Measurements from ENCODE around the gene SLC35G2. TPM values are rescaled to one million over a fixed set of nuclear protein-coding genes. Genes with fewer than 3 reads are reported as not detected.
"Not testable (repeated sequence)": the region's sequence is repeated elsewhere in the genome, so short reads cannot be mapped to it uniquely, and the experiment has no call there.

Gene SLC35G2
- total and polyA plus RNA-seq, 4 donors = 13.8 to 36.4 (median 24.4) TPM

- Histone ChIP-seq H3K4me3 (ENCODE audit: low read depth, low read length) (no peak overlapping the region), H3K27ac (ENCODE audit: low read depth, low read length) (no peak overlapping the region), H3K27me3 (ENCODE audit: control insufficient read depth, insufficient read depth, low read length) (no peaks in the 10 kb centered on the region), H3K9me3 (ENCODE audit: control insufficient read depth, insufficient read depth, low read length) (peaks cover 3% of the 10 kb centered on the region), H3K36me3 (ENCODE audit: control insufficient read depth, insufficient read depth, low read length) (no peaks in the 10 kb centered on the region), H3K4me1 (ENCODE audit: control insufficient read depth, insufficient read depth, low read length) (no peaks in the 10 kb centered on the region)
- WGBS (ENCODE audit: insufficient coverage) = 71% methylated on average over 1 of the region's 2 CpGs
- no peak for DNase-seq (ENCODE audit: low read depth in 4 of 6, low spot score in 6 of 6)
Measured at GRCh38 chr3:136898954-136899353, 80.0 kb downstream of the SLC35G2 start.

GRCh38 chr3:136899622-136900158, 80.8 kb downstream of the SLC35G2 start:
- H3K36me3 ChIP-seq (ENCODE audit: control insufficient read depth, insufficient read depth, low read length) = no peaks in the 10 kb centered on the region
- no peaks in the 10 kb centered on the region for H3K4me1 ChIP-seq (ENCODE audit: control insufficient read depth, insufficient read depth, low read length)
- no peak overlapping the region for H3K27ac ChIP-seq (ENCODE audit: low read depth, low read length)
- no peak overlapping the region for H3K4me3 ChIP-seq (ENCODE audit: low read depth, low read length)
- DNase-seq (ENCODE audit: low read depth in 4 of 6, low spot score in 6 of 6) = no peak
- H3K9me3 ChIP-seq (ENCODE audit: control insufficient read depth, insufficient read depth, low read length) = peaks cover 7% of the 10 kb centered on the region
- 60% methylated on average over 1 of the region's 2 CpGs for WGBS (ENCODE audit: insufficient coverage)
- H3K27me3 ChIP-seq (ENCODE audit: control insufficient read depth, insufficient read depth, low read length) = no peaks in the 10 kb centered on the region

- WGBS (ENCODE audit: insufficient coverage) = no CpG with 5 or more reads among the region's 1 CpG
Measured at GRCh38 chr3:136900694-136901093, 81.8 kb downstream of the SLC35G2 start.

GRCh38 chr3:136901391-136901790, 82.5 kb downstream of the SLC35G2 start:
- no peaks in the 10 kb centered on the region for H3K36me3 ChIP-seq (ENCODE audit: control insufficient read depth, insufficient read depth, low read length)
- no peak overlapping the region for H3K27ac ChIP-seq (ENCODE audit: low read depth, low read length)
- no peak for DNase-seq (ENCODE audit: low read depth in 4 of 6, low spot score in 6 of 6)
- H3K4me3 ChIP-seq (ENCODE audit: low read depth, low read length) = no peak overlapping the region
- H3K4me1 ChIP-seq (ENCODE audit: control insufficient read depth, insufficient read depth, low read length) = no peaks in the 10 kb centered on the region
- H3K9me3 ChIP-seq (ENCODE audit: control insufficient read depth, insufficient read depth, low read length) = peaks cover 8% of the 10 kb centered on the region
- H3K27me3 ChIP-seq (ENCODE audit: control insufficient read depth, insufficient read depth, low read length) = no peaks in the 10 kb centered on the region
- WGBS (ENCODE audit: insufficient coverage) = no CpG with 5 or more reads among the region's 3 CpGs

More at GRCh38 chr3:136900694-136901093, 81.8 kb downstream of the SLC35G2 start:
- DNase-seq (ENCODE audit: low read depth in 4 of 6, low spot score in 6 of 6); H3K4me1 ChIP-seq (ENCODE audit: control insufficient read depth, insufficient read depth, low read length); H3K4me3 ChIP-seq (ENCODE audit: low read depth, low read length); H3K27ac ChIP-seq (ENCODE audit: low read depth, low read length); H3K36me3 ChIP-seq (ENCODE audit: control insufficient read depth, insufficient read depth, low read length); H3K9me3 ChIP-seq (ENCODE audit: control insufficient read depth, insufficient read depth, low read length); H3K27me3 ChIP-seq (ENCODE audit: control insufficient read depth, insufficient read depth, low read length): not testable (repeated sequence)

GRCh38 chr3:136902530-136902929, 83.6 kb downstream of the SLC35G2 start:
- H3K9me3 ChIP-seq (ENCODE audit: control insufficient read depth, insufficient read depth, low read length); H3K27ac ChIP-seq (ENCODE audit: low read depth, low read length); H3K4me3 ChIP-seq (ENCODE audit: low read depth, low read length); DNase-seq (ENCODE audit: low read depth in 4 of 6, low spot score in 6 of 6); H3K4me1 ChIP-seq (ENCODE audit: control insufficient read depth, insufficient read depth, low read length); H3K36me3 ChIP-seq (ENCODE audit: control insufficient read depth, insufficient read depth, low read length); H3K27me3 ChIP-seq (ENCODE audit: control insufficient read depth, insufficient read depth, low read length): not testable (repeated sequence)
- WGBS (ENCODE audit: insufficient coverage) = no CpG with 5 or more reads among the region's 1 CpG

GRCh38 chr3:136903899-136904298, 85.0 kb downstream of the SLC35G2 start:
- no peak overlapping the region for H3K4me3 ChIP-seq (ENCODE audit: low read depth, low read length)
- H3K4me1 ChIP-seq (ENCODE audit: control insufficient read depth, insufficient read depth, low read length) = peaks cover 2% of the 10 kb centered on the region
- no peak overlapping the region for H3K27ac ChIP-seq (ENCODE audit: low read depth, low read length)
- H3K9me3 ChIP-seq (ENCODE audit: control insufficient read depth, insufficient read depth, low read length) = peaks cover 8% of the 10 kb centered on the region
- no peaks in the 10 kb centered on the region for H3K27me3 ChIP-seq (ENCODE audit: control insufficient read depth, insufficient read depth, low read length)
- no peak for DNase-seq (ENCODE audit: low read depth in 4 of 6, low spot score in 6 of 6)
- WGBS (ENCODE audit: insufficient coverage) = no CpG with 5 or more reads among the region's 1 CpG
- no peaks in the 10 kb centered on the region for H3K36me3 ChIP-seq (ENCODE audit: control insufficient read depth, insufficient read depth, low read length)

GRCh38 chr3:136904746-136905145, 85.8 kb downstream of the SLC35G2 start:
- Histone ChIP-seq H3K27me3 (ENCODE audit: control insufficient read depth, insufficient read depth, low read length) (no peaks in the 10 kb centered on the region), H3K27ac (ENCODE audit: low read depth, low read length) (no peak overlapping the region), H3K9me3 (ENCODE audit: control insufficient read depth, insufficient read depth, low read length) (peaks cover 8% of the 10 kb centered on the region), H3K4me1 (ENCODE audit: control insufficient read depth, insufficient read depth, low read length) (peaks cover 2% of the 10 kb centered on the region), H3K4me3 (ENCODE audit: low read depth, low read length) (no peak overlapping the region), H3K36me3 (ENCODE audit: control insufficient read depth, insufficient read depth, low read length) (no peaks in the 10 kb centered on the region)
- 94% methylated on average over 2 of the region's 4 CpGs for WGBS (ENCODE audit: insufficient coverage)
- DNase-seq (ENCODE audit: low read depth in 4 of 6, low spot score in 6 of 6) = no peak

Other genes with a start within 250 kb of the SLC35G2 start
- 10 to 100 TPM; 57.0 to 77.4 TPM for gene STAG1, start 66.7 kb upstream of the SLC35G2 start, total RNA-seq
- 10 to 100 TPM; 24.8 to 32.9 TPM for gene STAG1, start 66.7 kb upstream of the SLC35G2 start, polyA plus RNA-seq (ENCODE audit: insufficient read length in 2 of 2)
- gene NCK1, start 43.1 kb downstream of the SLC35G2 start, total RNA-seq = 10 to 100 TPM; 39.7 to 40.3 TPM
- gene NCK1, start 43.1 kb downstream of the SLC35G2 start, polyA plus RNA-seq (ENCODE audit: insufficient read length in 2 of 2) = 10 to 100 TPM; 27.7 to 28.6 TPM
- 1 to 10 TPM in 1 of 2 donors, under 1 TPM in 1; 0.83 to 1.2 TPM for gene IL20RB, start 138.9 kb downstream of the SLC35G2 start, total RNA-seq
- under 1 TPM; 0.60 to 0.67 TPM for gene IL20RB, start 138.9 kb downstream of the SLC35G2 start, polyA plus RNA-seq (ENCODE audit: insufficient read length in 2 of 2)

Measured in spinal cord (tissue), 10 donors.